ENCODE results near the gene C17orf100. TPM values are rescaled to one million over a fixed set of nuclear protein-coding genes. Genes with fewer than 3 reads are reported as not detected.

C17orf100 gene
- total and polyA plus RNA-seq, 9 of the 15 experiments (the other 6 are each of a cell fraction or from before 2014, with no cell fraction given) = 0.04 to 1.7 (median 0.43) TPM

- TF ChIP-seq, protein P1, sequence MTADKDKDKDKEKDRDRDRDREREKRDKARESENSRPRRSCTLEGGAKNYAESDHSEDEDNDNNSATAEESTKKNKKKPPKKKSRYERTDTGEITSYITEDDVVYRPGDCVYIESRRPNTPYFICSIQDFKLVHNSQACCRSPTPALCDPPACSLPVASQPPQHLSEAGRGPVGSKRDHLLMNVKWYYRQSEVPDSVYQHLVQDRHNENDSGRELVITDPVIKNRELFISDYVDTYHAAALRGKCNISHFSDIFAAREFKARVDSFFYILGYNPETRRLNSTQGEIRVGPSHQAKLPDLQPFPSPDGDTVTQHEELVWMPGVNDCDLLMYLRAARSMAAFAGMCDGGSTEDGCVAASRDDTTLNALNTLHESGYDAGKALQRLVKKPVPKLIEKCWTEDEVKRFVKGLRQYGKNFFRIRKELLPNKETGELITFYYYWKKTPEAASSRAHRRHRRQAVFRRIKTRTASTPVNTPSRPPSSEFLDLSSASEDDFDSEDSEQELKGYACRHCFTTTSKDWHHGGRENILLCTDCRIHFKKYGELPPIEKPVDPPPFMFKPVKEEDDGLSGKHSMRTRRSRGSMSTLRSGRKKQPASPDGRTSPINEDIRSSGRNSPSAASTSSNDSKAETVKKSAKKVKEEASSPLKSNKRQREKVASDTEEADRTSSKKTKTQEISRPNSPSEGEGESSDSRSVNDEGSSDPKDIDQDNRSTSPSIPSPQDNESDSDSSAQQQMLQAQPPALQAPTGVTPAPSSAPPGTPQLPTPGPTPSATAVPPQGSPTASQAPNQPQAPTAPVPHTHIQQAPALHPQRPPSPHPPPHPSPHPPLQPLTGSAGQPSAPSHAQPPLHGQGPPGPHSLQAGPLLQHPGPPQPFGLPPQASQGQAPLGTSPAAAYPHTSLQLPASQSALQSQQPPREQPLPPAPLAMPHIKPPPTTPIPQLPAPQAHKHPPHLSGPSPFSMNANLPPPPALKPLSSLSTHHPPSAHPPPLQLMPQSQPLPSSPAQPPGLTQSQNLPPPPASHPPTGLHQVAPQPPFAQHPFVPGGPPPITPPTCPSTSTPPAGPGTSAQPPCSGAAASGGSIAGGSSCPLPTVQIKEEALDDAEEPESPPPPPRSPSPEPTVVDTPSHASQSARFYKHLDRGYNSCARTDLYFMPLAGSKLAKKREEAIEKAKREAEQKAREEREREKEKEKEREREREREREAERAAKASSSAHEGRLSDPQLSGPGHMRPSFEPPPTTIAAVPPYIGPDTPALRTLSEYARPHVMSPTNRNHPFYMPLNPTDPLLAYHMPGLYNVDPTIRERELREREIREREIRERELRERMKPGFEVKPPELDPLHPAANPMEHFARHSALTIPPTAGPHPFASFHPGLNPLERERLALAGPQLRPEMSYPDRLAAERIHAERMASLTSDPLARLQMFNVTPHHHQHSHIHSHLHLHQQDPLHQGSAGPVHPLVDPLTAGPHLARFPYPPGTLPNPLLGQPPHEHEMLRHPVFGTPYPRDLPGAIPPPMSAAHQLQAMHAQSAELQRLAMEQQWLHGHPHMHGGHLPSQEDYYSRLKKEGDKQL (CRISPR knock-in tag; IDR thresholded peaks at IDR 0.05; ENCODE audit: borderline replicate concordance) = no peak
- TF ChIP-seq BCLAF1 (IDR thresholded peaks at IDR 0.05; ENCODE audit: borderline replicate concordance in 1 of 2, control insufficient read depth in 1 of 2, low read depth in 2 of 2, low read length in 1 of 2) (no peak), ZNF3 (CRISPR knock-in tag; IDR thresholded peaks at IDR 0.05) (no peak), HSF4 (CRISPR knock-in tag; IDR thresholded peaks at IDR 0.05; ENCODE audit: borderline replicate concordance) (no peak), ZNF24 (IDR thresholded peaks at IDR 0.05) (no peak), RCOR1 (IDR thresholded peaks at IDR 0.05; ENCODE audit: borderline replicate concordance in 1 of 2, low read depth in 2 of 2, low read length in 2 of 2) (no peak), CBX3 (IDR thresholded peaks at IDR 0.05; ENCODE audit: borderline replicate concordance in 1 of 2, low read length in 2 of 2) (no peak)
- TF ChIP-seq, protein P2, sequence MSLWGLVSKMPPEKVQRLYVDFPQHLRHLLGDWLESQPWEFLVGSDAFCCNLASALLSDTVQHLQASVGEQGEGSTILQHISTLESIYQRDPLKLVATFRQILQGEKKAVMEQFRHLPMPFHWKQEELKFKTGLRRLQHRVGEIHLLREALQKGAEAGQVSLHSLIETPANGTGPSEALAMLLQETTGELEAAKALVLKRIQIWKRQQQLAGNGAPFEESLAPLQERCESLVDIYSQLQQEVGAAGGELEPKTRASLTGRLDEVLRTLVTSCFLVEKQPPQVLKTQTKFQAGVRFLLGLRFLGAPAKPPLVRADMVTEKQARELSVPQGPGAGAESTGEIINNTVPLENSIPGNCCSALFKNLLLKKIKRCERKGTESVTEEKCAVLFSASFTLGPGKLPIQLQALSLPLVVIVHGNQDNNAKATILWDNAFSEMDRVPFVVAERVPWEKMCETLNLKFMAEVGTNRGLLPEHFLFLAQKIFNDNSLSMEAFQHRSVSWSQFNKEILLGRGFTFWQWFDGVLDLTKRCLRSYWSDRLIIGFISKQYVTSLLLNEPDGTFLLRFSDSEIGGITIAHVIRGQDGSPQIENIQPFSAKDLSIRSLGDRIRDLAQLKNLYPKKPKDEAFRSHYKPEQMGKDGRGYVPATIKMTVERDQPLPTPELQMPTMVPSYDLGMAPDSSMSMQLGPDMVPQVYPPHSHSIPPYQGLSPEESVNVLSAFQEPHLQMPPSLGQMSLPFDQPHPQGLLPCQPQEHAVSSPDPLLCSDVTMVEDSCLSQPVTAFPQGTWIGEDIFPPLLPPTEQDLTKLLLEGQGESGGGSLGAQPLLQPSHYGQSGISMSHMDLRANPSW (CRISPR knock-in tag; IDR thresholded peaks at IDR 0.05) = no peak
Measured at GRCh38 chr17:6626616-6627015, 24.9 kb upstream of the C17orf100 start (continued).

All from K562 (cell line).